ENCODE data around the gene CLDN3. TPM values are rescaled to one million over a fixed set of nuclear protein-coding genes. Genes with fewer than 3 reads are reported as not detected.
A peak's percentile ranks its signal among the peaks of the same experiment; 100 is the strongest.
"Not testable (repeated sequence)": the region's sequence is repeated elsewhere in the genome, so short reads cannot be mapped to it uniquely, and the experiment has no call there.

Gene CLDN3
- total RNA-seq, 1 donor: not detected

- H3K27ac ChIP-seq (ENCODE audit: low read depth, low read length): no peak overlapping the region
These were observed 47.3 kb downstream of the CLDN3 start for GRCh38 chr7:73722785-73723184.

DNA sequence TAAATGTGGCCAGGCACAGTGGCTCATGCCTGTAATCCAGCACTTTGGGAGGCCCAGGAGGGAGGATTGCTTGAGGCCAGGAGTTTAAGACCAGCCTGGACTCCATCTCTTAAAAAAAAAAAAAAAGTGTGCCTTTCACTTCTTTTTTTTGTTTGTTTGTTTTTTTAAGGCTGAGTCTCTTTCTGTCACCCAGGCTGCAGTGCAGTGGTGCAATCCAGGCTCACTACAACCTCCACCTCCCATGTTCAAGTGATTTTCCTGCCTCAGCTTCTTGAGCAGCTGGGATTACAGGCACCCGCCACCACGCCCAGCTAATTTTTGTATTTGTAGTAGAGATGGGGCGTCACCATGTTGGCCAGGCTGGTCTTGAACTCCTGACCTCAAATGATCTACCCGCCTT is 47.9 kb downstream of the CLDN3 start:
- Histone ChIP-seq H3K79me2 (ENCODE audit: insufficient read depth, low read length) (peaks cover 22% of the 10 kb centered on the region), H3K4me1 (ENCODE audit: insufficient read depth, low read length) (peaks cover 14% of the 10 kb centered on the region), H4K20me1 (ENCODE audit: insufficient read depth, low read length) (peaks cover 15% of the 10 kb centered on the region)
- H3K27ac ChIP-seq (ENCODE audit: low read depth, low read length); DNase-seq (ENCODE audit: insufficient read length, low spot score, missing footprints); H2AFZ ChIP-seq (ENCODE audit: low read length); H3K4me3 ChIP-seq (ENCODE audit: insufficient read depth, low read length); H3K4me2 ChIP-seq (ENCODE audit: insufficient read depth, low read length); H3K36me3 ChIP-seq (ENCODE audit: insufficient read depth, low read length); H3K9me3 ChIP-seq (ENCODE audit: low read depth, low read length); H3K27me3 ChIP-seq (ENCODE audit: insufficient read depth, low read length): not testable (repeated sequence)

More at GRCh38 chr7:73722785-73723184, 47.3 kb downstream of the CLDN3 start:
- no peak for TF ChIP-seq CTCF (IDR thresholded peaks at IDR 0.05; ENCODE audit: extremely low read depth, low read depth, low read length)
- Histone ChIP-seq H3K4me2 (ENCODE audit: insufficient read depth, low read length) (no peak overlapping the region), H3K4me3 (ENCODE audit: insufficient read depth, low read length) (no peak overlapping the region), H3K27me3 (ENCODE audit: insufficient read depth, low read length) (no peaks in the 10 kb centered on the region), H3K4me1 (ENCODE audit: insufficient read depth, low read length) (peaks cover 8% of the 10 kb centered on the region), H3K36me3 (ENCODE audit: insufficient read depth, low read length) (no peaks in the 10 kb centered on the region), H2AFZ (ENCODE audit: low read length) (no peak overlapping the region), H3K79me2 (ENCODE audit: insufficient read depth, low read length) (peaks cover 16% of the 10 kb centered on the region), H4K20me1 (ENCODE audit: insufficient read depth, low read length) (peaks cover 9% of the 10 kb centered on the region), H3K9me3 (ENCODE audit: low read depth, low read length) (no peaks in the 10 kb centered on the region)
- peak; percentile 46 for DNase-seq (ENCODE audit: insufficient read length, low spot score, missing footprints)

- Histone ChIP-seq H3K27ac (ENCODE audit: low read depth, low read length) (no peak overlapping the region), H2AFZ (ENCODE audit: low read length) (no peak overlapping the region), H3K9me3 (ENCODE audit: low read depth, low read length) (no peaks in the 10 kb centered on the region), H3K4me2 (ENCODE audit: insufficient read depth, low read length) (no peak overlapping the region), H3K27me3 (ENCODE audit: insufficient read depth, low read length) (no peaks in the 10 kb centered on the region), H3K79me2 (ENCODE audit: insufficient read depth, low read length) (peaks cover 29% of the 10 kb centered on the region), H3K36me3 (ENCODE audit: insufficient read depth, low read length) (no peaks in the 10 kb centered on the region), H4K20me1 (ENCODE audit: insufficient read depth, low read length) (peaks cover 21% of the 10 kb centered on the region), H3K4me1 (ENCODE audit: insufficient read depth, low read length) (peaks cover 20% of the 10 kb centered on the region), H3K4me3 (ENCODE audit: insufficient read depth, low read length) (no peak overlapping the region)
- no peak for TF ChIP-seq CTCF (IDR thresholded peaks at IDR 0.05; ENCODE audit: extremely low read depth, low read depth, low read length)
- peak; percentile 50 for DNase-seq (ENCODE audit: insufficient read length, low spot score, missing footprints)
These were observed 48.7 kb downstream of the CLDN3 start for GRCh38 chr7:73721377-73721817.

DNA sequence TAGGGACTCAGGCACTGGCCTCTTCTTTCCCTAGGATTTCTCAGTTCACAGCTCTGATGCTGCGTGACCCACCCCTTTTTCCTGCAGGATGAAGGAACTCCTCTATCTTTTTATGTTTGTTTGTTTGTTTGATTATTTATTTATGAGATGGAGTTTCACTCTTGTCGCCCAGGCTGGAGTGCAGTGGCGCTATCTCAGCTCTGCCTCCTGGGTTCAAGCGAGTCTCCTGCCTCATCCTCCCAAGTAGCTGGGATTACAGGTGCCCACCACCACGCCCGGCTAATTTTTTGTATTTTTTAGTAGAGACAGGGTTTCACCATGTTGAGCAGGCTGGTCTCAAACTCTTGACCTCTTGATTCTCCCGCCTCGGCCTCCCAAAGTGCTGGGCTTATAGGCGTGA is 49.6 kb downstream of the CLDN3 start:
- H3K36me3 ChIP-seq (ENCODE audit: insufficient read depth, low read length); DNase-seq (ENCODE audit: insufficient read length, low spot score, missing footprints): not testable (repeated sequence)

GRCh38 chr7:73719806-73720169 is 50.3 kb downstream of the CLDN3 start:
- no peak for TF ChIP-seq CTCF (IDR thresholded peaks at IDR 0.05; ENCODE audit: extremely low read depth, low read depth, low read length)
- H2AFZ ChIP-seq (ENCODE audit: low read length): no peak overlapping the region
- H4K20me1 ChIP-seq (ENCODE audit: insufficient read depth, low read length): peaks cover 30% of the 10 kb centered on the region
- H3K9me3 ChIP-seq (ENCODE audit: low read depth, low read length): no peaks in the 10 kb centered on the region
- peaks cover 42% of the 10 kb centered on the region for H3K79me2 ChIP-seq (ENCODE audit: insufficient read depth, low read length)
- no peaks in the 10 kb centered on the region for H3K36me3 ChIP-seq (ENCODE audit: insufficient read depth, low read length)
- peak overlapping the region; percentile 54 for H3K4me3 ChIP-seq (ENCODE audit: insufficient read depth, low read length)
- DNase-seq (ENCODE audit: insufficient read length, low spot score, missing footprints): no peak
- no peak overlapping the region for H3K27ac ChIP-seq (ENCODE audit: low read depth, low read length)
- H3K27me3 ChIP-seq (ENCODE audit: insufficient read depth, low read length): no peaks in the 10 kb centered on the region
- H3K4me2 ChIP-seq (ENCODE audit: insufficient read depth, low read length): peak overlapping the region; percentile 52
- peaks cover 33% of the 10 kb centered on the region for H3K4me1 ChIP-seq (ENCODE audit: insufficient read depth, low read length)

More for the DNA sequence above, 49.6 kb downstream of the CLDN3 start:
- H3K4me1 ChIP-seq (ENCODE audit: insufficient read depth, low read length): peaks cover 28% of the 10 kb centered on the region
- not testable (repeated sequence) for H3K27me3 ChIP-seq (ENCODE audit: insufficient read depth, low read length); H2AFZ ChIP-seq (ENCODE audit: low read length); H3K4me2 ChIP-seq (ENCODE audit: insufficient read depth, low read length); H3K27ac ChIP-seq (ENCODE audit: low read depth, low read length); H3K9me3 ChIP-seq (ENCODE audit: low read depth, low read length); H3K4me3 ChIP-seq (ENCODE audit: insufficient read depth, low read length)
- peaks cover 28% of the 10 kb centered on the region for H4K20me1 ChIP-seq (ENCODE audit: insufficient read depth, low read length)
- H3K79me2 ChIP-seq (ENCODE audit: insufficient read depth, low read length): peaks cover 37% of the 10 kb centered on the region

Small RNAs within 50 kb of the gene (small RNA-seq; reads per million reads assigned to genes)
- gene RN7SL265P: not detected

Other genes starting within 250 kb of the CLDN3 start
- gene BAZ1B, start 248.0 kb downstream of the CLDN3 start, total RNA-seq: 58.3 and 61.2 TPM in 2 replicates
- 26.8 and 32.9 TPM in 2 replicates for gene BCL7B, start 212.6 kb downstream of the CLDN3 start, total RNA-seq
- gene TBL2, start 191.7 kb downstream of the CLDN3 start, total RNA-seq: 56.1 and 66.6 TPM in 2 replicates
- 0.29 and 0.72 TPM in 2 replicates for gene MLXIPL, start 145.7 kb downstream of the CLDN3 start, total RNA-seq
- gene VPS37D, start 102.4 kb downstream of the CLDN3 start, total RNA-seq: 5.8 and 5.9 TPM in 2 replicates
- 2.9 TPM in 2 replicates for gene DNAJC30, start 86.8 kb downstream of the CLDN3 start, total RNA-seq
- gene BUD23, start 86.7 kb downstream of the CLDN3 start, total RNA-seq: 33.9 and 36.9 TPM in 2 replicates
- 15.9 and 17.4 TPM in 2 replicates for gene STX1A, start 50.6 kb downstream of the CLDN3 start, total RNA-seq
- 6.5 and 8.7 TPM in 2 replicates for gene ABHD11, start 31.5 kb downstream of the CLDN3 start, total RNA-seq
- gene CLDN4, start 60.7 kb upstream of the CLDN3 start, total RNA-seq: 0.36 and 0.59 TPM in 2 replicates
- gene METTL27, start 72.2 kb upstream of the CLDN3 start, total RNA-seq: 8.7 and 8.8 TPM in 2 replicates
- not detected in 2 replicates for gene TMEM270, start 90.9 kb upstream of the CLDN3 start, total RNA-seq

Measured in osteoblast (primary cell).